Measurements from ENCODE around the gene FAM32A. TPM values are rescaled to one million over a fixed set of nuclear protein-coding genes. Genes with fewer than 3 reads are reported as not detected.

Gene FAM32A
- total RNA-seq, 1 experiment from 2014 or later = 55.7 TPM

DNA sequence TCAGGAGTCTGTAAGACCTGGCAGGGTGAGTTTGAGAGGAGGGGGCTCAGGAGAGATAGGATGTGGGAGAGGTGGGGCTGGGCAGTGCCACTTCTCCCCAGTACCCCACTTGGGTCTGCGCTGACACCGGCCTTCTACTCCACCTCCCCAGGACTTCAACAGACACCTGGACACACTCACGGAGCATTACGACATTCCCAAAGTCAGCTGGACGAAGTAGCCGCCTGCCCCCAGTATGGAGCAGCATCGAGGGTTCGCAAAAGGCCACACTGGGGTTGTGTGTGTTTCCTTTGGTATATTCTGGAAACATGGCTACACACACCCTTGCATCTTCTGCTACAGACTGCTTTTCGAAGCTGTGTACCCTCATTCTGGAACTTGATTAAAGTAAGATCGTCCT, 5.5 kb downstream of the FAM32A start:
- H3K4me2 ChIP-seq (ENCODE audit: low read depth, low read length, poor library complexity, severe bottlenecking) = no peak overlapping the region
- H3K9me3 ChIP-seq (ENCODE audit: low read length) = no peaks in the 10 kb centered on the region
- H4K20me1 ChIP-seq (ENCODE audit: insufficient read depth, low read depth, low read length) = peaks cover 3% of the 10 kb centered on the region; the same call in 1 of the 2 replicates
- H3K36me3 ChIP-seq (ENCODE audit: insufficient read depth, low read length) = peaks cover 9% of the 10 kb centered on the region
- no peak overlapping the region for H2AFZ ChIP-seq (ENCODE audit: low read length)
- no peaks in the 10 kb centered on the region for H3K27me3 ChIP-seq (ENCODE audit: low read length)
- peaks cover 19% of the 10 kb centered on the region for H3K79me2 ChIP-seq (ENCODE audit: low read length)
- H3K4me3 ChIP-seq (ENCODE audit: low read length) = no peak overlapping the region
- peaks cover 15% of the 10 kb centered on the region for H3K4me1 ChIP-seq (ENCODE audit: low read length)
- H3K9ac ChIP-seq (ENCODE audit: low read length) = no peak overlapping the region
- no peak overlapping the region for H3K27ac ChIP-seq (ENCODE audit: low read length)
- DNase-seq = no peak
- H3K9me2 ChIP-seq (replicated peaks; ENCODE audit: insufficient read depth, low read length) = no peaks in the 10 kb centered on the region

DNA sequence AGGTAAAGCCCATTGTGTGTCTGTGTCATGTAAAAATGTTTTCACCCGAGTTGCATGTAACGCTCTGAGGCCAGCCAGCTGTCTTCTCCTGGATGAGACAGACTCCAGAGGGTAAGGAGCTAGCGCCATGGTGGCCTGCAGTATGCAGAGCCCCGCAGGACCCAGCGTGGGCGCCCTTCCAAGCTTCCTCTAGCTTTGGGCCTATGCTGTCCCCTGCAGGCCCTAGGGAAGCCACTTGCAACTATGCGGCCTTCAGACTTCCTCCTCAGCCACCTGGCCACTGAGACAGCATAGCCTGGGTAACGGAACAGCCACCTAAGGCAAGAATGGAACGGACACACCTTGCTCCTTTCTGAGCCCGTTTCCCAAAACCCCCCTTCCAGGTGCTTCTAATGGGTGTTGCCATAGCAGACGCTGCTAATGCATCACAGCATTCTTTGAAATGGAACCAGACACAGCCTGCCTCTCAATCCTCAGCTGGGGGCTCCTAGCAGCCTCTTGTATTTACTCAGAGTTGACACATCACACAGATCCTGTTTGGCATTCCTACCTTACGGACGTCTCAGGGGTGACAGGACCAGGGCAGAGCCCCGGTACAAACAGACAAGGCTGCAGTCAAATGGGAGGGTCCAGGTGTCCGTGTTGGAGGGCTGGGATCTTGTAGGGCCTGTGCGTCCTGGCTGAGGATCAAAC, 6.2 kb downstream of the FAM32A start:
- no peak overlapping the region for H2AFZ ChIP-seq (ENCODE audit: low read length)
- H3K79me2 ChIP-seq (ENCODE audit: low read length) = peaks cover 12% of the 10 kb centered on the region
- peaks cover 3% of the 10 kb centered on the region; the same call in 1 of the 2 replicates for H4K20me1 ChIP-seq (ENCODE audit: insufficient read depth, low read depth, low read length)
- peaks cover 15% of the 10 kb centered on the region for H3K4me1 ChIP-seq (ENCODE audit: low read length)
- no peak for DNase-seq
- H3K9ac ChIP-seq (ENCODE audit: low read length) = no peak overlapping the region
- no peak overlapping the region for H3K4me3 ChIP-seq (ENCODE audit: low read length)
- no peaks in the 10 kb centered on the region for H3K9me2 ChIP-seq (replicated peaks; ENCODE audit: insufficient read depth, low read length)
- no peaks in the 10 kb centered on the region for H3K27me3 ChIP-seq (ENCODE audit: low read length)
- no peak overlapping the region for H3K4me2 ChIP-seq (ENCODE audit: low read depth, low read length, poor library complexity, severe bottlenecking)
- no peaks in the 10 kb centered on the region for H3K9me3 ChIP-seq (ENCODE audit: low read length)
- no peak overlapping the region for H3K27ac ChIP-seq (ENCODE audit: low read length)
- H3K36me3 ChIP-seq (ENCODE audit: insufficient read depth, low read length) = peaks cover 9% of the 10 kb centered on the region

DNA sequence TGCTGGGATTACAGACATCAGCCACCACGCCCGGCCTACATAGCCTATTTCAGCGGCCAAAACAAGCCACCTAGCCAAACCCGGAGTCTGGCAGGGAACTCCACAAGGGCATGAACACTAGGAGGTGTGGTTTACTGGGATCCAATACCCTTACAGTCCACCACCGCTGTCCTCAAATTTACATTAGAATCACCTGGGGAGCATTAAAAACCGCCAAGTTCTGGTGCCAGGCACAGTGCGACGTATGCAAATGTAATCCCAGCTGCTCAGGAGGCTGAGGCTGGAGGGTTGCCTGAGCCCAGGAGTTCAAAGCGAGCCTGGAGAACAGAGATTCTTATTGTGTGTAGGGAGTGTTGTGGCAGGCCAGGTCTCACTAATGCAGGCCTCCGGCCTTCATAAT, 8.3 kb downstream of the FAM32A start:
- Histone ChIP-seq H3K4me2 (ENCODE audit: low read depth, low read length, poor library complexity, severe bottlenecking) (no peak overlapping the region), H4K20me1 (ENCODE audit: insufficient read depth, low read depth, low read length) (no peaks in the 10 kb centered on the region), H3K9me2 (replicated peaks; ENCODE audit: insufficient read depth, low read length) (no peaks in the 10 kb centered on the region), H3K9me3 (ENCODE audit: low read length) (no peaks in the 10 kb centered on the region), H2AFZ (ENCODE audit: low read length) (no peak overlapping the region), H3K4me1 (ENCODE audit: low read length) (peaks cover 18% of the 10 kb centered on the region), H3K79me2 (ENCODE audit: low read length) (peaks cover 7% of the 10 kb centered on the region), H3K27ac (ENCODE audit: low read length) (no peak overlapping the region), H3K9ac (ENCODE audit: low read length) (no peak overlapping the region), H3K27me3 (ENCODE audit: low read length) (no peaks in the 10 kb centered on the region), H3K36me3 (ENCODE audit: insufficient read depth, low read length) (peaks cover 5% of the 10 kb centered on the region), H3K4me3 (ENCODE audit: low read length) (no peak overlapping the region)
- DNase-seq = peak; percentile 61

DNA sequence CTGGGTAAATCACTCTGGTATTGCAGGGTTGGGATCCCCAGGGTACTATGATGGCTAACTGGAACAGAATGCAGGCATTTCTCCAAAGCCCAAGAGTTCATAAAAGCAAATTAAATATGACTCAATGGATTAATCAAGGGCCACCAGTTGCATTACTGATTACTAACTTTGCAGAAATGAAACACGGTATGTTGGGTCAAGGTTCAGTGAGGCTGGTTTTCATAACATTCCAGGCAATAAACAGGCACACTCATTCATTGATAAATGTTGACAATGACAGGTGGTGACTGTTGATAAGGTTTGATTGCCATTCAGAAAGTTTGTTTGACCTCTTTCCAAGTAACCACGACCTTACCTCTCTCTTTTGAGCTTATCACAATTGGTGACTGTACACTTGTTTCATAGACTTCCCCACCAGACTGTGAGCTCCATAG, 12.0 kb downstream of the FAM32A start:
- H2AFZ ChIP-seq (ENCODE audit: low read length) = no peak overlapping the region
- no peaks in the 10 kb centered on the region for H3K9me2 ChIP-seq (replicated peaks; ENCODE audit: insufficient read depth, low read length)
- peak overlapping the region; percentile 93 for H3K9ac ChIP-seq (ENCODE audit: low read length)
- H3K36me3 ChIP-seq (ENCODE audit: insufficient read depth, low read length) = no peaks in the 10 kb centered on the region
- peak; percentile 52 for DNase-seq
- H3K9me3 ChIP-seq (ENCODE audit: low read length) = no peaks in the 10 kb centered on the region
- H3K4me1 ChIP-seq (ENCODE audit: low read length) = peaks cover 27% of the 10 kb centered on the region
- peak overlapping the region; percentile 72 for H3K27ac ChIP-seq (ENCODE audit: low read length)
- H3K27me3 ChIP-seq (ENCODE audit: low read length) = no peaks in the 10 kb centered on the region
- peak overlapping the region; percentile 97 for H3K4me3 ChIP-seq (ENCODE audit: low read length)
- peaks cover 35% of the 10 kb centered on the region for H3K79me2 ChIP-seq (ENCODE audit: low read length)
- peak overlapping the region; percentile 85 for H3K4me2 ChIP-seq (ENCODE audit: low read depth, low read length, poor library complexity, severe bottlenecking)
- no peaks in the 10 kb centered on the region; the same call in 1 of the 2 replicates for H4K20me1 ChIP-seq (ENCODE audit: insufficient read depth, low read depth, low read length)

DNA sequence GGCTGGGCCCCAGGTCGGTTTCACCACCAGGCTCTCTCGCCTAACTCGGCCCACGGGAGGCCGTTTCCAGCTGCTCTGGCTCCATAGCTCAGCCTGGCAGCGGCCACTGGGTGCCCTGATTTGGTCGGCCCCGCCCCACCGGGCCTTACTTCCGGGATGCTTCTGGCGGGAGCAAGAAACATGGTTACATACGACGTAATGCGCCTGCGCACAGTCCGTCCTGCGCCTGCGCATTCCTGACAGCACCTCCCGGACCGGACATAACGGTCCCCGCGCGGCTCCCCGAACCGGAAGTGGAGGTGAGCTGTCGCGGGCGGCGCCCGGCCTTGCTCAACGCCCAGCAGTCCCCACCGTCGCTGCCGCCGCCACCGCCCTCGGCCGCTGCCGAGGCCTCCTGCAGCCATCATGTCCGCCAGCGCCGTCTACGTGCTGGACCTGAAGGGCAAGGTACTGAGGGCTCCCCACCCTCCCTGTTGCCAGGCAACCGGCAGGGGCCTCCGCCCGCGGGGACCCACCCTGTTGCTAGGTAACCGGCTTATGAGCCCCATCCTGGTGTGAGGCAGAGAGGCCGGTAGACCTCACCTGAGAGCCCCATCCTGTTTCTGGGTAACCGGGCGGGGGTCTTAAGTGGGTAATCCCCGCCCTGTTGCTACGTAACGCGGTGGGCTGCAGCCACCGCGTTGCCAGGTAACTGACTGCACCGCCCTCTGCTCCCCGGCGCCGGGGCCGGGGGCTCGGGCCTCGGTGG, 12.6 kb downstream of the FAM32A start, which contains the start of gene AP1M1:
Gene AP1M1, plus strand, starts transcription at position 290 of the 748 bp plus-strand sequence. Its CDS starts 116 bp downstream, at position 406.
- peak; percentile 99 for DNase-seq
- 0 out of 2 replicates have a peak, but pooled peaks cover 3% of the 10 kb centered on the region for H3K36me3 ChIP-seq (ENCODE audit: insufficient read depth, low read length)
- H3K9me3 ChIP-seq (ENCODE audit: low read length) = no peaks in the 10 kb centered on the region
- H2AFZ ChIP-seq (ENCODE audit: low read length) = peak within 1 kb of the TSS; percentile 78; the same call in 1 of the 2 replicates
- H3K4me1 ChIP-seq (ENCODE audit: low read length) = peaks cover 27% of the 10 kb centered on the region
- peak within 1 kb of the TSS; percentile 85 for H3K4me2 ChIP-seq (ENCODE audit: low read depth, low read length, poor library complexity, severe bottlenecking)
- no peaks in the 10 kb centered on the region for H3K9me2 ChIP-seq (replicated peaks; ENCODE audit: insufficient read depth, low read length)
- peak within 1 kb of the TSS; percentile 97 for H3K4me3 ChIP-seq (ENCODE audit: low read length)
- no peaks in the 10 kb centered on the region; the same call in 1 of the 2 replicates for H4K20me1 ChIP-seq (ENCODE audit: insufficient read depth, low read depth, low read length)
- H3K9ac ChIP-seq (ENCODE audit: low read length) = peak within 1 kb of the TSS; percentile 93
- no peaks in the 10 kb centered on the region for H3K27me3 ChIP-seq (ENCODE audit: low read length)
- H3K79me2 ChIP-seq (ENCODE audit: low read length) = peaks cover 41% of the 10 kb centered on the region
- H3K27ac ChIP-seq (ENCODE audit: low read length) = peak within 1 kb of the TSS; percentile 72

DNA sequence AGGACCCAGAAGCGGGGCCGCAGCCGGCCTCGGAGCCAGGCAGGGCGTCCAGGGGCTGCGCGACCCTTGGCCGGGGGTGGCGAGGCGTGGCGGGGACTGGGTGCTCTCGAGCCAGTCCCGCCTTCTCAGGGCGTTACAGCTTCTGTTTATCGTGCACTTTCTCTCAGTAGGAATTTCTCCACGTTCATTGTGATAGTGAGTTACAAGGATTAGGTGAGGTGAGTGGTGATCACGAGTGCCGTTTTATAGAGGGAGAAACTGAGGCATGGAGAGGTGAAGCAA, 13.1 kb downstream of the FAM32A start:
- Histone ChIP-seq H3K4me1 (ENCODE audit: low read length) (peaks cover 26% of the 10 kb centered on the region), H2AFZ (ENCODE audit: low read length) (peak overlapping the region; percentile 78; the same call in 1 of the 2 replicates), H3K27me3 (ENCODE audit: low read length) (no peaks in the 10 kb centered on the region)

DNA sequence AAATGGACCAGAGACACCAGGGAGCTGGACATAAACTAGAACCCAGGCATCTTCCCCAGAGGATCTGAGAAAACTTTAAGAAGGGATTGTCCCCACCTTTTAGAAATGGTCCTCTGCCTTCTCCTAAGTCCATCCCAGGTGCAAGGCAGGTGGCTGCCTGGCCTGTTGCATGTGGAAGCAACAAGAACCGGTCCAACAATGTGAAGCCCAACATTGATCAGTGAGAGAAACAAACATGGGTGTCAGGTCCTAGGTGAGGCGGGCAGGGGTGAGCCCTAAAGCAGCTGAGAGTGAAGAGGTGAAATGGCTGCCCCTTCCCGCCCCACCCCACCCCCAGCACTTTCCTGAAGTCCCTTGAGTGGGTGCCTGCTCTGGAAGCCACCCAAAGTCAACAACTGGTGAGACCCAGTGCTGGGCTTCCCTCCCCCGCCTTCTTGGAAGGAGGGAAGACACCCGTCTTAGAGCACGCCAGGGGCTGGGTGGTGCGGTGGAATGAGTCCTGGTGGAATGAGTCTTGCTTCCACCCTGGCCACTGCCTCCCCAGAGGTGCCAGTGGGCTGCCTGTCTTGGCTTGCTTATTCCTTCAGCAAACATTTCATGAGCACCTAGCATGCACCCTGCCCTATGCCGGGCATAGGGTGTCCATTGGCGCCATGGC, 14.2 kb downstream of the FAM32A start:
- H3K9me3 ChIP-seq (ENCODE audit: low read length) = no peaks in the 10 kb centered on the region
- H3K36me3 ChIP-seq (ENCODE audit: insufficient read depth, low read length) = 0 out of 2 replicates have a peak, but pooled peaks cover 3% of the 10 kb centered on the region
- DNase-seq = no peak
- peaks cover 3% of the 10 kb centered on the region; the same call in 1 of the 2 replicates for H4K20me1 ChIP-seq (ENCODE audit: insufficient read depth, low read depth, low read length)
- H3K9me2 ChIP-seq (replicated peaks; ENCODE audit: insufficient read depth, low read length) = no peaks in the 10 kb centered on the region
- no peak overlapping the region for H2AFZ ChIP-seq (ENCODE audit: low read length)
- H3K9ac ChIP-seq (ENCODE audit: low read length) = peak overlapping the region; percentile 93
- peak overlapping the region; percentile 97; the same call in 1 of the 2 replicates for H3K4me3 ChIP-seq (ENCODE audit: low read length)
- peaks cover 44% of the 10 kb centered on the region for H3K79me2 ChIP-seq (ENCODE audit: low read length)
- H3K27ac ChIP-seq (ENCODE audit: low read length) = no peak overlapping the region
- peaks cover 23% of the 10 kb centered on the region for H3K4me1 ChIP-seq (ENCODE audit: low read length)
- H3K27me3 ChIP-seq (ENCODE audit: low read length) = no peaks in the 10 kb centered on the region
- H3K4me2 ChIP-seq (ENCODE audit: low read depth, low read length, poor library complexity, severe bottlenecking) = peak overlapping the region; percentile 85

More for the DNA sequence above, 13.1 kb downstream of the FAM32A start:
- Histone ChIP-seq H4K20me1 (ENCODE audit: insufficient read depth, low read depth, low read length) (peaks cover 3% of the 10 kb centered on the region; the same call in 1 of the 2 replicates), H3K36me3 (ENCODE audit: insufficient read depth, low read length) (0 out of 2 replicates have a peak, but pooled peaks cover 3% of the 10 kb centered on the region), H3K4me2 (ENCODE audit: low read depth, low read length, poor library complexity, severe bottlenecking) (peak overlapping the region; percentile 85), H3K9ac (ENCODE audit: low read length) (peak overlapping the region; percentile 93), H3K4me3 (ENCODE audit: low read length) (peak overlapping the region; percentile 97), H3K27ac (ENCODE audit: low read length) (0 out of 2 replicates have a peak overlapping the region, but pooled peaks have one; percentile 18), H3K9me2 (replicated peaks; ENCODE audit: insufficient read depth, low read length) (no peaks in the 10 kb centered on the region), H3K9me3 (ENCODE audit: low read length) (no peaks in the 10 kb centered on the region), H3K79me2 (ENCODE audit: low read length) (peaks cover 44% of the 10 kb centered on the region)
- DNase-seq = no peak
